DMS53 treated with DMSO at 0.1 percent for 48 hours (cell line): ENCODE data around the gene ANKS3.

Experiments
- DNase-seq: peaks from one replicate; lab custom pipeline; 2025; ENCODE audit not compliant: unreplicated experiment; lab: John Stamatoyannopoulos, UW

The ANKS3 gene, protein sequence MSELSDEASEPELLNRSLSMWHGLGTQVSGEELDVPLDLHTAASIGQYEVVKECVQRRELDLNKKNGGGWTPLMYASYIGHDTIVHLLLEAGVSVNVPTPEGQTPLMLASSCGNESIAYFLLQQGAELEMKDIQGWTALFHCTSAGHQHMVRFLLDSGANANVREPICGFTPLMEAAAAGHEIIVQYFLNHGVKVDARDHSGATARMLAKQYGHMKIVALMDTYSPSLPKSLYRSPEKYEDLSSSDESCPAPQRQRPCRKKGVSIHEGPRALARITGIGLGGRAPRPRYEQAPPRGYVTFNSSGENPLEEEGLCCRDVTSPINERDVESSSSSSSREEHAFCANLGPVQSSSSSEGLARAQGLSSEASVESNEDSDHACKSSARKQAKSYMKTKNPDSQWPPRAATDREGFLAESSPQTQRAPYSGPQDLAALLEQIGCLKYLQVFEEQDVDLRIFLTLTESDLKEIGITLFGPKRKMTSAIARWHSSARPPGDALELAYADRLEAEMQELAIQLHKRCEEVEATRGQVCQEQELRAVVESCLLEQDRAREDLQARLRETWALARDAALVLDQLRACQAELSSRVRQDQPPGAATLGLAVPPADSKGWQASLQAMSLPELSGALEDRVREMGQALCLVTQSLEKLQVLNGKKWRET

DNA sequence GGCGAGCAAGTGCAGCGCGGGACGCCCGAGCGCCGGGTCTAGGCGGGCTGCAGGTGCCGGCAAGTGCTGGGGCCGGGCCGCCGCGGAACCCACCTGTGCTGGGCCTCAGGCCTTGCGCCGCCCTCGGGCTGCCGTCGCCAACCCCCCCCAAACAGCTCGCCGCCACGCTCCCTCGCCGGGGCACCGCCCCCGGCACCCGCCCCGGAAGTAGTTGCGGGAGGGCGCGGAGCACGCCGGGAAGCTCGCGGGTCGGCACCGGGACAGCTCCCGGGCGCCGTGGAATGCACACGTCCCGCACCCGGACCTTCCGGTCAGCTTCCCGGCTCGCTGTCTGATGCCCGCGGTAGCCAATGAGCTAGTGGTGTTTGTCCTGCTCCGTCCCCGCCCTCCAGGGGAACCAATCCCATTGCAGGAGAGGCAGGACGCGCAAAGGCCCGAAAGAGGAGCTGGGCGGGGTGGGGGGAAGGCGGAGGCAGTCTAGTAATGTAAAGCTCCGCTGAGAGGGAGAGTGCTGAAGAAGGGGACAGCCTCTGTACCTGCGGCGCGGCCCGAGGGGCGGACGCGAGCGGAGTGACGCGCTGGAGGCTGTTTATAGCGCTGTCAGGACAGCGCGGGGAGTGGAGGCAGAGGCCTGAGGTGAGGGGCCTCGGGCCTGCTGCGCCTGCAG is at the start of gene ANKS3, which contains the start of gene DNAAF8:
Gene ANKS3, minus strand, starts transcription at position 209 of the 667 bp plus-strand sequence. CDS start 4,122 bp downstream, outside the sequence.
Gene DNAAF8, plus strand, starts transcription at position 475 of the 667 bp plus-strand sequence. CDS start 1,978 bp downstream, outside the sequence.
- DNase-seq: peak; percentile 78

DNA sequence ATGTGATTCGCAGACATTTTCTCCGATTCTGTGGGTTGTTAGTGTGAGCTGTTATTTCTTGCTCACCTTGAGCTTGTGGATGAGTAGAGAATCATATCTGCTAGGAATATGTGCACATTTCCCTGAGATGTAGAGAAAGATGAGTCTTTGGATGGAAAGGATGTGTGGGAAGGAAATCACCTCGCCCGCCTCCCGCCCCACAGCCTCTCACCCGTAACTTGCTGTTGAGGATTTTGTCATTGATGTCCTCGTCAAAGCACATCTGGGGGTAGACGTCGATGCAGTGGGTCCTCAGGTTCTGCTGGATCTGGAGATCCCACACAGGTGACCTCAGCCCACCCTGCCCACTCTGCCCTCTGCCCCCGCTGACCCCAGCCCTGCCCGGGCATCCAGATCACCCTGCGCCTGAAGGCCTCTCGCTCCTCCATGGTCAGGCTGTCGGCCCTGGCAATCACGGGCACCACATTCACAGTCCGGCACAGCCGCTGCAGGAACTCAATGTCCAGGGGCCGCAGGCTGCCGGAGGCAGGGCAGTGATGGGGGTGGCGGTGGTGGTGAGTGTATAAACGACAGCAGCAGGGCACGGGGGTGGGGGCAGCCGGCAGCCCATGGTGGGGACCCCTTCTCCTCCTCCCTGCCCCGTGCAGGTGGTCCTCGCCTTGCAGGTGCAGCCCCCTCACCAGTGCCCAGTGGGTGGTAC is 49.3 kb upstream of the ANKS3 start:
- no peak for DNase-seq

DNA sequence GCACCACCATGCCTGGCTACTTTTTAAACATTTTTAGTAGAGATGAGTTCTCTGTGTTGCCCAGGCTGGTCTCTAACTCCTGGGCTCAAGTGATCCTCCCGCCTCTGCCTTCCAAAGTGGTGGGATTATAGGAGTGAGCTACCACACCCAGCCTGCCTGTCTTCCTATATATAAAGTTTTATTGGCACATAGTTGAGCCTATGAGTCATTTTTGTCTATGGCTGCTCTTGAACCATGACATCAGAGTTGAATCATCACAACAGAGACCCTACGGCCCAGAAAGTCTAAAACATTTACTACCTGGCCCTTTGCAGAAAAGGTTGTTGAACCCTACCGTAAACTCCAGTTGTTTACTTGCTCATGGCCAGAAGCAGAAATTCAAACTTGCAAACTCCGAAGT is 46.2 kb upstream of the ANKS3 start:
- DNase-seq: no peak

DNA sequence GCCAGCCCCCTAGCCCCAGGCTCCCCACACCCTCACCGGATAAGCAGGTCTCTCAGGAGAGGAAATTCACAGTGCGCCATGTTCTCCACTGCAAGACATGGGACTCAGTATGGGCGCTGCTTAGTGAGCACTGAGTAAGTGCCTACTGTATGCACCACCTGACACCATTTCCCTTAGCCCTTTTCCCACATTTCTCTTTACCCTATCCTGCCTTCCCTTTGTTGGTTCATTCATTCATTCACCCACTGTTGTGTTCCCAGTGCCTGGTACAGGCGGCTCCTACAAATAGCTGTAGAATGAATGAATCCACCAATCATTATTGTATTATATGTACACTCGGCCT is 44.0 kb upstream of the ANKS3 start:
- DNase-seq: no peak

DNA sequence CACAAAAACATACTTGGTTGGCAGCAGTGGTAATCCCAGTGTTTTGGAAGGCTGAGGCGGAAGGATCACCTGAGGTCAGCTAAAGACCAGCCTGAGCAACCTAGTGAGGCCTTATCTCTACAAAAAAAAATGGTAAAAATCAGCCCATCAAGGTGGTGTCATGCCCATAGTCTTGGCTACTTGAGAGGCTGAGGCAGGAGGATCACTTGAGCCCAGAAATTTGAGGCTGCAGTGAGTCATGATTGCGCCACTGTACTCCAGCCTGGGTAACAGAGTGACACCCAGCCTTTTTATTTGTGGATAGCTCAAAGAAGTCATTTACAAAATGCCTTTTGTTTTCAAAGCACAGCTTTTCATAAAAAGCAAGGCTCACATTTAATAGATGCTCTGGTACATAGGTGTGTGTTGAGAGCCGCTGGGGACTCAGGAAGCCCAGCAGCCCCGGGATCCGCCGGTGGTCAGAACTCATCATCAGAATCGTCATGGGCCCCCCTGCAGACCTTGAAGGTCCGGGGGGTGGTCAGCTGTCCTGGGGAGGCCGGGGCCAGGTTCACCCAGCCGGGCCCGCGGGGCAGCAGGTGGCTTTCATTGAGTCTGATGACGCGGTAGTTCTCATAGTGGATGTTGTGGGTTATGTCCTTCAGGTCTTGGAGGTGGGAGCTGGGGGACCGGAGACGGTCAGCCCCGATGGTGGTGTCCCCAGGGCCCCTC is 43.4 kb upstream of the ANKS3 start:
- DNase-seq: no peak

DNA sequence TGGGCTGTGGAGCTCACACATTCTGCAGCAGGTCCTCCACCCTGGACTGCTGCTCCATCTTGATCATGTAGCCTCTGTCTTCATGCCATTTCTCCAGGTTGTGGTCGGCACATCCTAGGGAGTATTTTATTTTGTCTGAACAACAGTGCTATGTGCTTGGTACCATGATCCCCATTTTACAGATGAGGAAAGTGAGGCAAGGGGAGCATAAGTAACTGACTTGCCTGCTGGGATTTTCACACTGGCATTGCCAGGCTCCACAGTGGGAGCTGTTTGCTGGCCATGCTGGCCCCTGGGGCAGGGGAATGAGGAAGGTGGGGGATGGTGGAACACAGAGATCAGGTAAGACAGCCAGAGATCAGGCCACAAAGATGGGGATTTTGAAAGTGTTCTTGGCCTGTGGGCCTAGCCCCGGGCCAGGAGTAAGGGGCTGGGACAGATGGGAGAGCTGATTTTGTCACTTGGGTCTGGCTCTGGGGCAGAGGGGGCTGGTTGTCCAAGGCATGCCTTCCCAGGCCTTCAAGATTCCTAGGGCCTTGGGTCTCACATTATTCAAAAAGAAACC is 42.2 kb upstream of the ANKS3 start:
- no peak for DNase-seq

DNA sequence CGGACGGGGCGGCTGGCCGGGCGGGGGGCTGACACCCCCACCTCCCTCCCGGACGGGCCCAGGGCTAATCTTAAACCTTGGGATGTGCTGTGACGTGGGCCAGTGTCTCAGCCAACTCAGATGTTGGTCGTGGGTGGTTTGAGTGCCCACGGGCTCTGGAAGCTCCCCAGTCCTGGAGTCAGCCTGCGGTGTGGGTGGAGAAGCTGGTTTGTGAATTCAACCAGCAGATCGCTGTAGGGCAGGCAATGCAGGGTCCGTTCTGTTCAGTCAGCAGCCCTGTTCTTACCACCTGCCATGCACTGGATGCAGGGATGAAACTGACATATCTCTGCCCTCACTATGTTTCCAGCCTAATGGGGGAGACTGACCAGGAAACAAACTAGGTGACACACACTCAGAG is 40.9 kb upstream of the ANKS3 start:
- DNase-seq: no peak

DNA sequence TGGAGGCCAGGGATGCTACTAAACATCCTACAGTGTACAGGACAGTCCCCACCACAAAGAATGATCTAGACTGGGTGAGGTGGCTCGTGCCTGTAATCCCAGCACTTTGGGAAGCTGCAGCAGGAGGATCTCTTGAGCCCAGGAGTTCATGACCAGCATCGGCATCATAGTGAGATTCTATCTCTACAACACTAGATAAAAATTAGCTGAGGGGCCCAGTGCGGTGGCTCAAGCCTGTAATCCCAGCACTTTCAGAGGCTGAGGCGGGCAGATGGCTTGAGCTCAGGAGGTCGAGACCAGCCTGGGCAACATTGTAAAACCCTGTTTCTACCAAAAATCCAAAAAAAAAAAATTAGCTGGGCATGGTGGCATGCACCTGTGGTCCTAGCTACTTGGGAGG is 38.3 kb upstream of the ANKS3 start:
- no peak for DNase-seq

DNA sequence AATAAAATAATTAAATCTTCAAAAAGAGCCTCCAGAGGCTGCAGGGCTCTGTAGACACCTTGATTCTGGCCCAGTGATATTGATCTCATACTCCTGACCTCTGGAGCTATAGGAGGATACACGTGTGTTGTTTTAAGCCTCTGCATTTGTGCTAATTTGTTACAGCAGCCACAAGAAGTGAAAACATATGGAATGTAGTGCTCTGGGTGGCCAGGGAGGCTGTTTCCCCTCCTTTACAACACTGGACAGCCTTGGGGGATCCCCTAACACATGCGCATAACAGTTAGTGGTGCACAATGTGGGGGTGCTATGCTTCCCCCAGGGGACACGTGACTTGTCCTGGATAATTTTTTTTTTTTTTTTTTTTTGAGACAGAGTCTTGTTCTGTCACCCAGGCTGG is 37.6 kb upstream of the ANKS3 start:
- DNase-seq: no peak

DNA sequence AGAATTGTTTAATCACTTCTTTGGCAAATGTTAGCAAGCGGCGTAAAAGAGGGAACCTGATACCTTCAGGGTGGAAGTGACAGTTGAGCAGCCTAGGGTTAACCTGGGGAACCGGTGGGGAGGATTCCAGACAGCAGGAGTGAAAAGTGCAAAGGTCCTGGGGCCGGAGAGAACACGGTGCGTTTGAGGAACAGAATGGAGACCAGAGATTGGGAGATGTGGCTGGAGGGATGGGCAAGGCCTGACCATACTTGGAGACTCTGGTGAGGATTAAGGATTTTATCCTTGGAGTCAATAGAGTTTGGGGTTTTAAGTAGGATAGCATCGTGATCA is 35.2 kb upstream of the ANKS3 start:
- no peak for DNase-seq

DNA sequence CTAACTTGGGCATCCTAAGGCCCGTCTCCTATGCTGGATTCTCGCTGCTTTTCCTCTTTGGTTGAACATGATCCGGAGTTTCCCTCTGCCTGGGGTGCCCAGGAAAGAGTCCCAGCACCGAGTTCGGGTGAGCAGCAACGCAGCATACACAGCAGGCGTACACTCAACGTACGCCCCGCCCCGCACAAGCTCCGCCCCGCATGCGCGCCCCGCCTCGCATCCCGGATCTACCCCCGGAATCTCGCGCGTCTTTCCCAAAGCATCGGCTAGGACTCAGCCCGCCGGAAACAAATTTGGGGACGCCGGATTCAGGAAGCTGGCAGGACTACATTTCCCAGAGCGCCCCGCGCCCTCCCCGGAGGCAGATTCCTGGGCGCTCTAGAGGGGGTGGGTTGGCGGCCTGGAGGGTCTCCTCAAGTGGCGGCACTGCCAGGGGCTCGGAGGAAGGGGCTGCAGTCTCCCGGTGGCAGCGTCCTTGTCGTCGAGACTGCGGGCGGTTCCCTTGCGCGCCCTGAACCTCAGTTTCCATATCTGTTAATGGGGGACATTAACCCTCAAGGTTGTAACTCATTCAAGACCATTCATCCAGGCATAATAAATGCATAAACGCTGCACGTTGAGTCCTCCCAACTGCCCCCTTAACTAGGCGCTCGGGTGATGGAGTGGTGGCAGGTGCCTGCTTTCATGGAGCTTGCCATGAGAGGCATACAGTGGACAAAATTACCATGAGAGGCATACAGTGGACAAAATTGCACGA is 34.7 kb upstream of the ANKS3 start:
- peak; percentile 80 for DNase-seq

DNA sequence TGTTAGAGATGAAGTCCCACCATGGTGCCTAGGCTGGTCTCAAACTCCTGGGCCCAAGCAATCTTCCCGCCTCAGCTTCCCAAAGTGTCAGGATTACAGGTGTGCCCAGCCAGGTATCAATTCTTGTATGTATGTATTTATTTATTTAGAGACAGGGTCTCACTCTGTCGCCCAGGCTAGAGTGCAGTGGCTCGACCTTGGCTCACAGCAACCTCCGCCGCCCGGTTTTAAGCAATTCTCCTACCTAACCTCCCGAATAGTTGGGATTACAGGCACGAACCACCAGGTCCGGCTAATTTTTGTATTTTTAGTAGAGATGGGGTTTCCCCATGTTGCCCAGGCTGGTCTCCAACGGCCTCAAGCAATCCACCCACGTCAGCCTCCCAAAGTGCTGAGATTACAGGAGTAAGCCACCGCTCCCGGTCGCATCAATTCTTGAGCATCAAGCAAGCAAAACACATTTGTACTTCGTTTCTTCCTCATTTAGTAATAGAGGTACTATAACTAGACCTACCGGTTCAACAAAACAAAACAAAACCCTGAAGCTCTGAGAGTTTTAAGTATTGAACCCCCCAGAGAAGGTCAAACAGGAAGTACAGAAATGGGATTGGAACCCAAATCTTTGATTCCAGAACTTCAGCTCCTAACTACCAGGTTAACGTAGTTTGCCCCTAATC is 33.9 kb upstream of the ANKS3 start:
- DNase-seq: no peak

DNA sequence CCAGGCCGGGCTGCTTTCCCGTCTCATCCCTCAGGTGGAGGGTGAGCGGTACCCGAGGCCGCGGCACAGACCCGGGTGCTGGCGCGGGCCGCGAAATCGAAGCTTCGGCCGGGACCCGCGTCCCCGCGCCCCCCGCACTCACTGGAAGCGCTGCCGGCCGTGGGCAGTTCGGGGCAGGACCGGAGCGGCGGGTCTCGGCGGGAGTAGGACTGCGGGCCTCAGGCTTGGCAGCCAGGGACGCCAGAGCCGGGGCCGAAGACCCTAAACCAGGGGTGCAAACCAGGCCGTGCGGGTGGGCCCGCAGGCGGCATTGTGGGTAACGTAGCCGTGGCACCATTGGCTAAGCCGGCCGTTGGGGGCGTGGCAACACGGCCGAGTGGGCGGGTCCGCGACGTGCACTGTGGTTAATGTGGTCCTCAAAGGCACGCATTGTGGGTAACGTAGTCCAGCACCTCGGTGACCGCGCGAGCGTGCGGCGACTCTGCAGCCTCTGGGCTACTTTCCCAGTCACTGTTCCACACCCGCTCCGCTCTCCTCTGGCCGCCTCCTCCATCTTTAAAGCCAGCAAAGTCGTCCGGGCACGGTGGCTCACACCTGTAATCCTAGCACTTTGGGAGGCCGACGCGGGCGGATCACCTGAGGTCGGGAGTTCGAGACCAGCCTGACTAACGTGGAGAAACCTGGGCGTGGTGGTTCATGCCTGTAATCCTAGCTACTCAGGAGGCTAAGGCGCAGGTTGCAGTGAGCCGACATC is 33.0 kb upstream of the ANKS3 start, which contains the start of gene ZNF500:
Gene ZNF500, minus strand, starts transcription at position 288 of the 754 bp plus-strand sequence. CDS start 1,184 bp downstream, outside the sequence.
- peak; percentile 77 for DNase-seq

DNA sequence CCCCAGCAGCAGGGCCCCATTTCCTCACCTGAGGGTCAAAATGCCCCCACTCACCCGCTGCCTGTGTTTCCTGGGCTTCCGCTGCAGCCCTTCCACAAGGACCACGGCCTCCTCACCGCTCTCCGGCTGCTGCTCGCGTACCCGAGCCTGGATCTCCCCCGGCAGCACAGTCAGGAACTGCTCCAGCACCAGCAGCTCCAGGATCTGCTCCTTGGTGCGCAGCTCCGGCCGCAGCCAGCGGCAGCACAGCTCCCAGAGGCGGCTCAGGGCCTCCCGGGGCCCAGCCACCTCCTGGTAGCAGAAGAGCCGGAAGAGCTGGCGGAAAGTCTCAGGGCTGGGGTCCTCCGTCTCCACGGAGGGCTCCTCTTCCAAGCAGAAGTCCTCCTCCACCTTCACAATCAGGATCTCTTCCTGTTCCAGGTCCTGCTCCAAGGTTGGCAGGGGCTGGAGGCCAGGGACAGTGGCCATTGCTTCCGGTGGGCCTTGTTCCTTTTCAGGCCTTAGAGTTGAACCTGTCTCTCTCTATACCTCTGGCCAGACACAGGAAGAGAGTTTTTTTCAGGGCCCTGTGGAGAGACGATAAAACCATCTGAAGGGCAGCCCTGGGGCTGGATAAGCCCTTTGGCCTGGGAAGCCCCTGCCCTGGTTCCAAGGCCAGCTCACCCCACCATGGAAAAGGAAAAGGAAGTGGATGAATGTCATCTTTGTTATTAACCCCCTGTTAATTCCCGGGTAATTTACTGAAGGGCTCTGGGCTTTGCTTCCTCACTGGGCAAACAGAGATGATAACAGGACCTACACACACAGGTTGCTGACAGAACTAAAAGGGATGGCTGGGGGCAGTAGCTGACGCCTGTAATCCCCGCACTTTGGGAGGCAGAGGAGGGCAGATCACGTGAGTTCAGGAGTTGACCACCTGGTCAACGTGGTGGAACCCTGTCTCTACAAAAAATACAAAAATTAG is 31.7 kb upstream of the ANKS3 start:
- no peak for DNase-seq

DNA sequence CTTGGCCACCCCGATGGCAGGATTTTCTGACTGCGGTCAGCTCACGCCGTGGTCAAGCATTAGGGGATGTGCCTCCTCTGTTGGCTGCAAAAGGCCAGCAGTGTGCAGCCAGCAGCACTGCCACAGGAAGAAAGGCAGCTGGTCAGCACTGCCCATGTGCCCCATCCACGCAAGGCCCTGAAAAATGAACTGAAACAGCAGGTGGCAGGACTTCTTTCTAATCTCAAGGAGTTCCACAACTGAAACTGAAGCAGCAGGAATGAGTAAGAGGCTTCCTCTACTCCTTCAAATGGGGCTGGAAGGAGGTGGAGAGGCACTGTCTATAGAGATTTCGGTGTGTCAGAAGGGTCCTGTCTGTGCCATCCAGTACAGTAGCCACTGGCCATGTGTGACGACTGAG is 29.7 kb upstream of the ANKS3 start:
- no peak for DNase-seq

DNA sequence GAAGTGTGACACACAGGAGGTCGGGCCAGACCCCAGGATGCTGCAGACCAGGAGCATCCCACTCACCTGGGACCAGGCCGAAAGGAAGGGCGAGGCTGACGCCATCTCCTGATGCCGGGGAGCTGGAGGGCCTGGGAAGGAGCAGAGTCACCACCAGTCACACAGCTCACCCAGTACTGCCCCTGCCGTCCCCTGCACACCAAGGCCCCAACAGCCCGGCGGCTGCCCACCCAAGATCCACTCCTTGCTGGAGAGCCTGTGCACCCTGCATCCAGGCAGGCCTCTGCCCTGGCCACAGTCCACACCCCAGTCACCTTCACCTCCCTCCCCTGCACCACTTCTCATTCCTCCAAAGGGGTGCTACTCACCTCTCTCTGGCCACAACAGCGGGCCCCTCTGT is 28.1 kb upstream of the ANKS3 start:
- DNase-seq: no peak

DNA sequence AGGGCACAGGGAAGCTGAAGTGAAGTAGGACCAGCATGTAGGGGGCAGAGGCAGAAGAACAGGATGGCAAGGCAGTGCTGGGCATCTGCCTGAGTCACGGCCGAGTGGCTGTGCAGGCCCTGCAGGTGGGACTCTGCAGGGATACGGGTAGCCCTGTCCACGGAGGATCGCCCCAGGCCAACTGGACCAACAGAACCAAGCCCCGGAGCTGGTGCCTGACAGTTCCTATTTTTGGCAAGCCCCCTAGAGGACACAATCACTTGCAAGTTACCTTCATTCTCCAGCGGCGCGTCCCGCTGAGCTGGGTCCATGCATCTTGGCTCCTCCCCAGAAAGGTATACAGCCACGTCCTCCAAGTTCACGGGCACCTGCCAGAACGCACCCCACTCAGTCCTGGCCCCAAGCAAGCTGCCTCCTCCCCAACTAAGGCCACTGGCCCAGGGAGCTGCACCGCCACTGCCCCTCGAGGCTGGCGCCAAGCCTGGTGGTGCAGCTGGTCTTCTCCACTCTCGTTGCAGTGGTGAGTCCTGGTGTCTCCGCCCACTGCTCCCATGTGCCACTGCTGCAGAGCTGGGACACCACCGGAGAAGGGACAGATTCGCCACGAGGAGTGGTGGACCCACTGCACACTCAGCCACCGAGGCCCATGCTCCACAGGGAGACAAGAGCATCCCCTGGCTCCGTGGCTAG is 26.3 kb upstream of the ANKS3 start:
- no peak for DNase-seq
